Esophagus muscularis mucosa (tissue), 4 donors: ENCODE measurements around the gene BOLA1. TPM values are rescaled to one million over a fixed set of nuclear protein-coding genes. Genes with fewer than 3 reads are reported as not detected.
"Not testable (repeated sequence)": the region's sequence is repeated elsewhere in the genome, so short reads cannot be mapped to it uniquely, and the experiment has no call there.

Source experiments
- DNase-seq: peaks from one replicate; pipeline ENCODE4 v3.0.0-alpha.2; 2017; ENCODE audit errors: extremely low spot score
- H3K27ac ChIP-seq, 4 donors: fragments of 200-600 bp; sonication (generic); replicated peaks in 1 of 4; 1 replicate in 3 of 4; 2 replicates in 1 of 4; pipeline ENCODE4 v1.5.1; 2016 to 2019; ENCODE audit warnings: mild to moderate bottlenecking in 1 of 4
- H3K27me3 ChIP-seq, 4 donors: fragments of 200-600 bp; sonication (generic); one replicate each; pipeline versions ENCODE4 v1.5.1 to v1.6.0; 2016 to 2019
- H3K36me3 ChIP-seq, 4 donors: fragments of 200-600 bp; sonication (generic); one replicate each; pipeline ENCODE4 v1.5.1; 2016 to 2019
- H3K4me1 ChIP-seq, 4 donors: fragments of 200-600 bp; sonication (generic); one replicate each; pipeline ENCODE4 v1.5.1; 2016 to 2019
- H3K4me3 ChIP-seq, 4 donors: fragments of 200-600 bp; sonication (generic); 1 replicate in 2 of 4; 2 replicates in 2 of 4; pipeline ENCODE4 v1.5.1; 2016 to 2019; ENCODE audit warnings: mild to moderate bottlenecking in 4 of 4, moderate library complexity in 1 of 4
- H3K9me3 ChIP-seq, 4 donors: fragments of 200-600 bp; sonication (generic); 1 replicate in 3 of 4; 2 replicates in 1 of 4; pipeline ENCODE4 v1.5.1; 2016 to 2019
- CTCF ChIP-seq, 3 experiments: fragments of 200-600 bp in 2 of 3; fragments of 450-650 bp in 1 of 3; sonication (generic) in 2 of 3; IDR thresholded peaks; one replicate each; pipeline ENCODE4 v1.5.1; 2017 to 2019; ENCODE audit warnings: antibody characterized with exemption in 3 of 3, mild to moderate bottlenecking in 2 of 3, moderate library complexity in 1 of 3
- EP300 ChIP-seq: sonication (generic); formaldehyde crosslinking; IDR thresholded peaks from one replicate; pipeline ENCODE4 v1.6.1; 2017; ENCODE audit warnings: antibody characterized with exemption
- POLR2A ChIP-seq: fragments of 450-650 bp; IDR thresholded peaks from one replicate; pipeline ENCODE4 v1.6.1; 2017; ENCODE audit warnings: antibody characterized with exemption, moderate library complexity, mild to moderate bottlenecking, low read depth
- POLR2AphosphoS5 ChIP-seq, 2 donors: sonication (generic); formaldehyde crosslinking; IDR thresholded peaks; one replicate each; pipeline ENCODE4 v1.6.1; 2017; ENCODE audit warnings: antibody characterized with exemption in 2 of 2
- WGBS: methylation state at CpG from one replicate; pipeline ENCODE4 v1.1.5; 2018; 5-methylcytosine and 5-hydroxymethylcytosine counted together
- intact Hi-C: fragments of 100-400 bp; cut with DNase I; formaldehyde crosslinking; loops from one replicate; pipeline ENCODE4 v1.15.1; 2023
- total RNA-seq, 4 donors: library from RNA; depleted of rRNA; stranded (reverse); fragments of >200 nt; gene quantifications; one replicate each; pipeline versions ENCODE4 v1.1.0 to v1.2.1, GENCODE V29; 2016

Gene BOLA1
- total RNA-seq, 4 donors from 2014 or later, result 31.1 to 45.8 (median 41.6) TPM

DNA sequence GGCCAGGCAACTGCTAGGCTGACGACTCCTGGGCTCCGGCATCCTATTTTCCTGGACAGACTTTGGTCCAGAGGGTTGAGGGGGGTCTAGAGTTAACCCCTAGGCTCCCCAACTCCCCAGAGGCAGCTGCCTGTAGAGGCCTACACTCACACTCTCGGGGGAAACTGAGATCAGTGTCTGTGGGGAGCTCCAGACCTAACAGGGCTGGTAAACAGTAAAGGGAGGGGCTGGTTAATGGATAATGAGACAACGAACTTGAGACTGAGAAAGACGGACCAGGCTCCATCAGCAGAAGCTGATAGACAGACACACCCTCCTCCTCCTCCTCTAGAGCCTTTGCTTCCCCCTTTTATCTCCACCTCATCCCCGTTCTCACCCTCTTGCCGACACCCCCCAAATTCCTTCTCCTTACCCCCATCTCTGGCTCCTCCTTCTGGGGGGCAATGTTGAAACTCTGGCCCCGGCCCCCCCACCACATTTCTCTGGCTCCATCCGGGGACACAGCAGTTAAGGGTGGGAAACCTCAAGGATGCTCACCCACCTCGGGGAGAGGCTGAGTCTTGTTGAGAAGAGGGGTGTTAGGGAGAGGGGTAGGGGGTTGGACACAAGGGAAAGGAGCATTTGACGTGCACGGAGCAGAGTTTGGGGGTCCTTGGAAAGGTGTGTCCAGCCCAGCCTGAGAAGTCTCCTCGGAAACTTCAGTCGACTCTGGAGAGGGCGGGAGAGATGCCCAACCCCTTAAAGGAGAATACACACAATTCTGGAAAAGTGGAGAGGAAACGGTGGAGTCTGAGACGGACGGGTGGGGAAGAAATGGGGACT, 37.0 kb downstream of the BOLA1 start, which contains the start of gene MTMR11:
MTMR11 (minus strand) TSS at position 710 of the 822 bp plus-strand sequence; CDS start at position 478, 232 bp downstream.
- intact Hi-C loops, result no loop called here
- DNase-seq, result no peak
- Histone ChIP-seq H3K4me1 (peaks cover 26 to 58% (median 49%) of the 10 kb centered on the region in 4 donors), H3K36me3 (peaks cover 0 to 24% (median 8%) of the 10 kb centered on the region in 4 donors), H3K27ac (peak within 1 kb of the TSS; percentile 81 to 84 (median 82)), H3K27me3 (no peaks in the 10 kb centered on the region), H3K9me3 (no peaks in the 10 kb centered on the region), H3K4me3 (peak within 1 kb of the TSS; percentile 55 to 70 (median 66))
- WGBS, result 18% methylated on average over 18 of the region's 18 CpGs
- no peak for TF ChIP-seq EP300
- peak; percentile 43 to 56 for TF ChIP-seq POLR2AphosphoS5 (IDR thresholded peaks at IDR 0.05)

DNA sequence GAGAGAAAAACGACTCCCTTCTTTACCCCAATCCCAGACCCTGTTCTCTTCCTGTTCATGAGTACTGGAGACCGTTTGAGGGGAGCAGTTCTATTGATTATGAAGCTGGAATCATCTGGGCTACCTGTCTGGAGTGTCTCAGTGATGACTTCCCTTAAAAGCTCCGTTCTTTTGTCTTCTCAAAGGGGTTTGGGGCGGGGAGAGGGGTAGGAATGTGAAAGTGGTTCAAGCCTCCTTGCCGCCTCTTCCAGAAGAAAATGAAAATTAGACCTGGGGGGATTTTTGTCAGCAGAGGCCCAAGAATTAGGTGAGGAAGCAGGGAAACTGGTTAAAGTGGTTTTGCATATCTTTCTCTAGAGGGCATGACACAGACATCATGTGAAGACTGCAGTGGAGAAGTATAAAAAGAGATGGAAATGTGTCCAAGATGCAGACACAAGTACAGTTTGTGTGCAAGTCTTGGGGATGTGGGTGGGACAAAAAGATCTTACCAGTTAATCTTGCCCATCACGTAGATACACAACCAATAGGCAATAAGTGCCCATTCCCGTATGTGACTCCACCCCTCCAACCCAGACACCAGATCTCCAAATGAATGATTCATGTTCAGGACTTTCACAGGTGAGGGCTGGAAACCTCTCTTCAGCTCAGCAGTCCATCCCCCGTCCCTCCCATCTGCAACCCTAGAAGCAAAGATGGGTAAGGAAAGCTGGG, 37.8 kb downstream of the BOLA1 start:
- Histone ChIP-seq H3K4me1 (peaks cover 26 to 63% (median 52%) of the 10 kb centered on the region in 4 donors), H3K27me3 (no peaks in the 10 kb centered on the region), H3K9me3 (no peaks in the 10 kb centered on the region), H3K4me3 (peak overlapping the region; percentile 55 to 70 (median 66)), H3K27ac (peak overlapping the region; percentile 81 to 84 (median 82)), H3K36me3 (peaks cover 0 to 16% (median 4%) of the 10 kb centered on the region in 4 donors)
- no peak for TF ChIP-seq CTCF (IDR thresholded peaks at IDR 0.05)
- no peak for TF ChIP-seq POLR2A
- TF ChIP-seq POLR2AphosphoS5 (IDR thresholded peaks at IDR 0.05), result peak in 1 of 2 donors; percentile 32
- no peak for TF ChIP-seq EP300
- WGBS, result 16% methylated on average over 8 of the region's 8 CpGs
- intact Hi-C loops, result no loop called here
- DNase-seq, result no peak

- no peaks in the 10 kb centered on the region for H3K27me3 ChIP-seq
- H3K27ac ChIP-seq, result peak overlapping the region; percentile 81 to 84 (median 82)
- no peak overlapping the region for H3K4me3 ChIP-seq
- peaks cover 0 to 11% (median 2%) of the 10 kb centered on the region in 4 donors for H3K36me3 ChIP-seq
- DNase-seq, result no peak
- TF ChIP-seq EP300 (no peak), POLR2AphosphoS5 (IDR thresholded peaks at IDR 0.05) (no peak), POLR2A (no peak), CTCF (IDR thresholded peaks at IDR 0.05) (no peak)
- no peaks in the 10 kb centered on the region for H3K9me3 ChIP-seq
- H3K4me1 ChIP-seq, result peaks cover 26 to 67% (median 54%) of the 10 kb centered on the region in 4 donors
- intact Hi-C loops, result no loop called here
Measured at GRCh38 chr1:149937759-149938158, 38.4 kb downstream of the BOLA1 start.

DNA sequence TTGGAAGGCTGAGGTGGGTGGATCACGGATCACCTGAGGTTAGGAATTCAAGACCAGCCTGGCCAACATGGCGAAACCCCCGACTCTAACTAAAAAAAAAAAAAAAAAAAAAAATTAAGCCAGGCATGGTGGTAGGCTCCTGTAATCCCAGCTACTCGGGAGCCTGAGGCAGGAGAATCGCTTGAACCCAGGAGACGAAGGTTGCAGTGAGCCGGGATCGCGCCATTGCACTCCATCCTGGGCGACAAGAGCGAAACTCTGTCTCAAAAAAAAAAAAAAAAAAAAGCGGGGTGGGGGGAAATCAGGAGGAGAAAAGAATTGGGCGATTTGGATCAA, 39.3 kb downstream of the BOLA1 start:
- H3K36me3 ChIP-seq, DNase-seq, H3K27me3 ChIP-seq, H3K9me3 ChIP-seq, intact Hi-C loops: not testable (repeated sequence)
- Histone ChIP-seq H3K4me3 (peak overlapping the region; percentile 38 to 47 (median 42)), H3K4me1 (peaks cover 26 to 67% (median 54%) of the 10 kb centered on the region in 4 donors), H3K27ac (peak overlapping the region; percentile 81 to 84 (median 82))
- 39% methylated on average over 13 of the region's 13 CpGs for WGBS

- peaks cover 5 to 24% (median 22%) of the 10 kb centered on the region in 4 donors for H3K36me3 ChIP-seq
- peaks cover 26 to 59% (median 50%) of the 10 kb centered on the region in 4 donors for H3K4me1 ChIP-seq
- intact Hi-C loops, result no loop called here
- WGBS, result 90% methylated on average over 3 of the region's 3 CpGs
- H3K27ac ChIP-seq, result peak overlapping the region; percentile 81 to 84 (median 82)
- no peaks in the 10 kb centered on the region for H3K27me3 ChIP-seq
- H3K9me3 ChIP-seq, result no peaks in the 10 kb centered on the region
- H3K4me3 ChIP-seq, result no peak overlapping the region
- DNase-seq, result no peak
- no peak for TF ChIP-seq EP300
- no peak for TF ChIP-seq POLR2AphosphoS5 (IDR thresholded peaks at IDR 0.05)
- no peak for TF ChIP-seq POLR2A
- TF ChIP-seq CTCF (IDR thresholded peaks at IDR 0.05), result no peak
Measured at GRCh38 chr1:149940427-149940826, 41.1 kb downstream of the BOLA1 start.
